ENCODE results near the gene PRSS27.
A peak's percentile ranks its signal among the peaks of the same experiment; 100 is the strongest.
"Not testable (repeated sequence)": the region's sequence is repeated elsewhere in the genome, so short reads cannot be mapped to it uniquely, and the experiment has no call there.

PRSS27 gene

GRCh38 chr16:2721634-2722173, 1.7 kb upstream of the PRSS27 start:
- not testable (repeated sequence) for DNase-seq

- peak; percentile 79 for DNase-seq
Measured at GRCh38 chr16:2720719-2721633, 952 bp upstream of the PRSS27 start.

GRCh38 chr16:2719328-2720063, 528 bp downstream of the PRSS27 start:
- no peak for DNase-seq

- no peak for DNase-seq
Measured at GRCh38 chr16:2717383-2718263, 2.4 kb downstream of the PRSS27 start.

DNA sequence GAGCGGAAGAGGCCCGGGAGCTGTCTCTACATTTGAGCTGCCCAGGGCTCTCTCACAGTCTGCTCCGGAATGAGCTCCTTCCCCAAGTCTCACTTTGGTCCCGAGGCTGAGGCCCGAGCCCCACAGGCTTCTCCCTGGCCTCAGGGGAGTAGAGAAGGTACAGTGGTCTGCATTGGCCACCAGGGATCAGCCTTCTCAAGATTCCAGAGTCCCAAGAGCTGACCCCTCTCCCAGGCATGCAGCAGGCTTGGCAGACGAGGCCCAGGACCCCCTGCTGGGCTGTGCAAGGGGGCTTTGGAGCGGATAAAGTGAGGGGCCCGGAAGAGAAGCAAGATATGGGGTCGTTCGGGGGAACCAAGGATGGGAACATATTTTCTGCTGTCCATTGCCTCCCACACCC, 3.1 kb downstream of the PRSS27 start:
- DNase-seq, result no peak

DNA sequence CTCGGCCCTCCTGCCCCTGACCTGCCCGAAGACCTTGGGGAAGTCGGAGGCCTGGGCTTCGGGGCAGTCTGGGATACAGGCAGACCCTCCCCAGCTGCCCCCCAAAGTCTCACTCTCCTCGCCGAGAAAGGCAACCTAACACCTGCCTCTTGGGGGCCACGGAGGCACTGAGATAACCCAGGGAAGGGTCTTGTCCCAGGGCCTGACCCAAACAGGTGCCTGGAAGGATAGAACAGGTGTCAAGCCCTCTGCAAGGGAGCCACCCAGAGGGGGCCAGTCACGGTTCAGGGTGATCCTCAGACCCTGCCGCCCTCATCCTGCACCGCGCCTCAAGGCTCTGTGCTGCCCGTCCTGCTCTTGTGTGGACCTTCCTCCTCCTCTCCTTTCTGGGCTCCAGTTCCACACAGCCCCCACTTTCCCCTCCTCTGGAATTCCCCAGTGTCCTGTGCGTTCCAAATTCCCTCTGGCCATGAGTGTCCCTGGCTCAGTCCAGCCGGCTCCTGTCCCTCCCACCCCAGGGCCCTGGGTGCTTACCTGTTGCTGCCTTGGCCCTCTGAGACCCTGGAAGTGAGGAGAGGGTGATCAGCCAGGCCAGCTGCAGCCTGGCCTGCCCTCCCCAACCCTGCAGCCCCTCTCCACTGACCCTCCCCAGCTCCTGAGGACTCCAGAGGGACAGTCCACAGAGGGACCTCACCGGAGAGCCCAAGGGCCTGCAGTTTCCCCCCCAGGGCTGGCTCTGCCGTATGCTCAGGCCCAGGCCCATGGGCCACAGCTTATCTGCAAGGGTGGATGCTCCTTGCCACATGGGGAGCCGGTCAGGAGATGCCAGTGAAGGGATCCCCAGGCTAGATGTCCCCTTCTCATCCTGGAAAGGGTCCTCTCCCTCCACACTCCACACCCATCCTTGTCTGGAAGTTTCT, 3.8 kb downstream of the PRSS27 start:
- DNase-seq, result no peak

DNA sequence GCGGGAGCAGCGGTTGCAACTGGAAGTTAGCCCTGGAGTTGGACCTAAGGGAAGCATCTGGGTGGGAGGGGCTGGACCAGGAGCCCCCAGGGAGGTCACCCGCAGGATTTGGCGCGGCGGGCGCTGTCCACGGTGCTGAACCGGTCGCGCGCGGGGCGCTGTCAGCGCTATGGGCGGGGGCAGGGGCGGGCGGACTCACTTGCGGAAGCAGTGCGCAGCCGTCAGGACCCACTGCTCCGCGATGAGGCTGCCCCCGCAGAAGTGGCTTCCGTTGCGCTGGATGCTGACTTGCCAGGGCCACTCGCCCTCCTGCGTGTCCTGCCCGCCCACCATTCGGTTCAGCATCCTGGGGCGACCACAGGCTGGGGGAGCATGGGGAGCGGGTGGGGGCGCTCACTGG, 4.5 kb downstream of the PRSS27 start:
- DNase-seq, result peak; percentile 84

- no peak for DNase-seq
Measured at GRCh38 chr16:2715064-2715463, 5.0 kb downstream of the PRSS27 start.

- no peak for DNase-seq
Measured at GRCh38 chr16:2713985-2714774, 5.8 kb downstream of the PRSS27 start.

- no peak for DNase-seq
Measured at GRCh38 chr16:2713523-2713922, 6.5 kb downstream of the PRSS27 start.

DNA sequence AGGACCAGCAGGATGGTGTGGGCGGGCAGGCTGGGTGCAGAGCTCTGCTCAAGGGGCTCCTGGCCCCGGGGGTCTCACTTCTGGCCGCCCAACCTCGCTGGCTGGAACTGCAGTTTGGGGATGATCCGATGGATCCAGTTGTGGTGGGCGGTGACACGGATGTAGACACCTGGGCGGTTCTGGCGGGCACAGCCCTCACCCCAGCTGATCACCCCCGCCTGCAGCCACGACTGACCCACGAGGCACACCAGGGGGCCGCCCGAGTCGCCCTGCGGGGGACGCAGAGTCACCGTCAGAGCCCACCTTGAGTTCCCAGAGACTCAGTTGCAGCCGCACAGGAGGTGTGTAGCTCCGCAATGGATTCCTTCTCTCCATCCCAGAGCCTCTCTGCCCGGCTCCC, 7.5 kb downstream of the PRSS27 start:
- DNase-seq, result no peak

GRCh38 chr16:2712063-2712441, 8.0 kb downstream of the PRSS27 start:
- no peak for DNase-seq

DNA sequence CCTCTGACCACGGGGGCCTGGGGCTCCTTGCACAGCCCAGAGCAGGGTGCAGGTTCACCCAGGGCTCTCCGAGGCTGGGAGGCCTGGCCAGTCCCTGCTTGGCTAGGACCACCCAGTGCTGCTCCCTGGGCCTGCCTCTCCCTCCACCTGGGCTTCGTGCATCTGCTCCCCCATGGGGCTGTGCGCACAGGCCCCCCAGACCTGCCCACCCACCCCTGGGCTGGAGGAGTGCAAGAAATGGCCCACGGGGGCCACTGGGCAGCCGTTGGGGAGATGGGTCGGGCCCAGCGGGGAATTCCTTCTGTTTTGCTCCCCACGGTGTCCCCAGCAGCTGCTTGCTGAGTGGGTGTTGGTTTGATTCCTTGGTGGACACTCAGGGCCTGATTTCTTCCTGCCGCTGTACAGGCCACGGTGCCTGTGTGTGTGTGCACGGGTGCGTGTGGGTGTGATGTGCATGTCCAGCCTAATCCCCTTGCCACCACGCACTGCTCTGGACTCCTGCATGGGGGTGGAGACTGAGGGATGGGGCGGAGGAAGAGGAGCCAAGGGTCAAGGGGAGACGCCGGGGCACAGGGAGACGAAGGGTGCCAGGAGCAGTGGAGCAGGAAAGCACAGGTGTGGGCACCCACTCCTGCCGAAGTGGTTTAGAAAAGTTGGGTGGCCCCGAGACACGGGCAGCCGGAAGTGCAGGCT, 8.5 kb downstream of the PRSS27 start:
- DNase-seq, result no peak

DNA sequence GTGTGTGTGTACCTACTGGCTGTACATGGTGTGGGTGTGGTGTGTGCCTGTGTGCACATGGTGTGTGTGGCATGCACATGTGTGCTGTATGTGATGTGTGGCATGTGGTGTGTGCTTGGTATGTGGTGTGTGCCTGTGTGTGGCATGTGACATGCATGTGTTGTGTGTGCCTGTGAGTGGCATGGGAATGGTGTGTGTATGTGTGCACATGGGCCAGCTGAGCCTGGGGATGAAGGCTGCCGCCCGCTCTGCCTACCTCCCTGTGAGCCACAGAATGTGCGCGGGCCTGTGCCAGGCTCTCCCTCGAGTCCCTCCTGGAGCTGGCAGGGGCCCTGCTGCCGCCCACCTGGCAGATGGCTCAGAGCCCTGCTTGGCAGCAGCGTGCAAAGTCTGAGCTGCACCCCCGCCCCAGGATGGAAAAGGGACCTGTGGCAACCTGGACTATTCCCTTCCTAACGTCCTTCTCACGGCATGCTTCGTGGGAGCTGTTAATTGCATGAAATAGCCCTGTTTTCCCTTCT, 9.3 kb downstream of the PRSS27 start:
- no peak for DNase-seq

- no peak for DNase-seq
Measured at GRCh38 chr16:2710021-2710710, 9.9 kb downstream of the PRSS27 start.

DNA sequence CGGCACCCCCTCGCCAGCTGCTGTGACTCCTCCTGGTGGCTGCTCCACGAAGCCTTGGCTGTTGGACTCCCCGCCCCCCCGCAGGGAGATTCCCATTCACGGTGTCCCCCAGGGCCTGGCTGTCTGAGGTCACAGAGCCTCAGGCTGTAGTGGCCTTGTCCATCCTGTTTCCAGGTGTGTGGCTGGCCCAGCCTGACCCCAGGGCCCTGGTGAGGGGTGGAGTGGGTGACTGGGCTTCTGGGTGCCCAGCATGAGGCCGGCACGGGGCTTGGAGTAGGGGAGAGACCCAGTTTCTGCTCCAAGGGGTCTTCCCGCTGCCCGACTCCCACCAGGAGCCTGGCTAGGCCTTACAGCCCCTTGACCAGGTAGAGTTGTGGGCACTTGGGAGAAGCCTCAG, 10.4 kb downstream of the PRSS27 start:
- DNase-seq, result no peak

GRCh38 chr16:2708955-2709587, 11.0 kb downstream of the PRSS27 start:
- no peak for DNase-seq

- no peak for DNase-seq
Measured at GRCh38 chr16:2708290-2708639, 11.8 kb downstream of the PRSS27 start.
